Measurements from ENCODE around the gene ATF7IP2. TPM values are rescaled to one million over a fixed set of nuclear protein-coding genes. Genes with fewer than 3 reads are reported as not detected.
"Not testable (repeated sequence)": the region's sequence is repeated elsewhere in the genome, so short reads cannot be mapped to it uniquely, and the experiment has no call there.

ATF7IP2 gene
- total RNA-seq, 3 donors from 2014 or later = 8.5 to 10.4 (median 9.4) TPM

- intact Hi-C loops (cut with DNase I; ENCODE audit: low total_unique reads) = no loop called here
- peaks cover 15 to 83% of the 10 kb centered on the region in 2 donors for H3K9me3 ChIP-seq
- H3K4me3 ChIP-seq = no peak overlapping the region
- TF ChIP-seq CTCF (IDR thresholded peaks at IDR 0.05) (no peak), POLR2AphosphoS5 (IDR thresholded peaks at IDR 0.05) (no peak), POLR2A (IDR thresholded peaks at IDR 0.05) (no peak)
- H3K27ac ChIP-seq = no peak overlapping the region
- H3K27me3 ChIP-seq = no peaks in the 10 kb centered on the region
- no peaks in the 10 kb centered on the region for H3K36me3 ChIP-seq
- no peaks in the 10 kb centered on the region for H3K4me1 ChIP-seq
- DNase-seq (ENCODE audit: low spot score in 2 of 2) = no peak
Measured at GRCh38 chr16:10412935-10413601, 27.2 kb downstream of the ATF7IP2 start.

GRCh38 chr16:10418204-10418603 is 32.3 kb downstream of the ATF7IP2 start:
- DNase-seq (ENCODE audit: low spot score in 2 of 2); H3K4me3 ChIP-seq; intact Hi-C loops (cut with DNase I; ENCODE audit: low total_unique reads); H3K27ac ChIP-seq; H3K27me3 ChIP-seq; H3K4me1 ChIP-seq; H3K36me3 ChIP-seq: not testable (repeated sequence)
- peaks cover 10 to 53% of the 10 kb centered on the region in 2 donors for H3K9me3 ChIP-seq

- Histone ChIP-seq H3K9me3 (peaks cover 10 to 43% of the 10 kb centered on the region in 2 donors), H3K27ac (no peak overlapping the region), H3K27me3 (no peaks in the 10 kb centered on the region), H3K4me3 (no peak overlapping the region), H3K36me3 (no peaks in the 10 kb centered on the region), H3K4me1 (no peaks in the 10 kb centered on the region)
- no peak for TF ChIP-seq CTCF (IDR thresholded peaks at IDR 0.05)
- no peak for TF ChIP-seq POLR2A (IDR thresholded peaks at IDR 0.05)
- TF ChIP-seq POLR2AphosphoS5 (IDR thresholded peaks at IDR 0.05) = no peak
- intact Hi-C loops (cut with DNase I; ENCODE audit: low total_unique reads) = no loop called here
- no peak for DNase-seq (ENCODE audit: low spot score in 2 of 2)
Measured at GRCh38 chr16:10419701-10420100, 33.8 kb downstream of the ATF7IP2 start.

GRCh38 chr16:10421596-10421995 is 35.7 kb downstream of the ATF7IP2 start:
- Histone ChIP-seq H3K9me3 (peaks cover 10 to 26% of the 10 kb centered on the region in 2 donors), H3K4me1 (no peaks in the 10 kb centered on the region), H3K27ac (no peak overlapping the region), H3K4me3 (no peak overlapping the region), H3K27me3 (no peaks in the 10 kb centered on the region), H3K36me3 (no peaks in the 10 kb centered on the region)
- TF ChIP-seq CTCF (IDR thresholded peaks at IDR 0.05) = no peak
- TF ChIP-seq POLR2AphosphoS5 (IDR thresholded peaks at IDR 0.05) = no peak
- TF ChIP-seq POLR2A (IDR thresholded peaks at IDR 0.05) = no peak
- intact Hi-C loops (cut with DNase I; ENCODE audit: low total_unique reads) = no loop called here
- no peak for DNase-seq (ENCODE audit: low spot score in 2 of 2)

- intact Hi-C loops (cut with DNase I; ENCODE audit: low total_unique reads) = no loop called here
- H3K27ac ChIP-seq = no peak overlapping the region
- no peaks in the 10 kb centered on the region for H3K9me3 ChIP-seq
- no peak overlapping the region for H3K4me3 ChIP-seq
- TF ChIP-seq POLR2AphosphoS5 (IDR thresholded peaks at IDR 0.05) (no peak), CTCF (IDR thresholded peaks at IDR 0.05) (no peak), POLR2A (IDR thresholded peaks at IDR 0.05) (no peak)
- DNase-seq (ENCODE audit: low spot score in 2 of 2) = no peak
- H3K36me3 ChIP-seq = no peaks in the 10 kb centered on the region
- H3K4me1 ChIP-seq = no peaks in the 10 kb centered on the region
- no peaks in the 10 kb centered on the region for H3K27me3 ChIP-seq
Measured at GRCh38 chr16:10428433-10429168, 42.7 kb downstream of the ATF7IP2 start.

GRCh38 chr16:10429299-10429969 is 43.6 kb downstream of the ATF7IP2 start:
- DNase-seq (ENCODE audit: low spot score in 2 of 2); H3K36me3 ChIP-seq; H3K9me3 ChIP-seq; H3K4me1 ChIP-seq; H3K27ac ChIP-seq; intact Hi-C loops (cut with DNase I; ENCODE audit: low total_unique reads); H3K27me3 ChIP-seq; H3K4me3 ChIP-seq: not testable (repeated sequence)

Data from breast epithelium (tissue), 4 donors.